Measurements from ENCODE around the gene ZDHHC8.
A peak's percentile ranks its signal among the peaks of the same experiment; 100 is the strongest.

The ZDHHC8 gene

GRCh38 chr22:20173772-20174171 lies 42.2 kb downstream of the ZDHHC8 start:
- H3K4me3 ChIP-seq (ENCODE audit: low read depth, low read length): no peak overlapping the region
- DNase-seq (ENCODE audit: low read depth): no peak
- no peak for TF ChIP-seq CTCF (conservative IDR thresholded peaks at IDR 0.05; ENCODE audit: low read depth, low read length)

GRCh38 chr22:20174785-20175596 lies 43.4 kb downstream of the ZDHHC8 start:
- DNase-seq (ENCODE audit: low read depth): peak; percentile 38
- H3K4me3 ChIP-seq (ENCODE audit: low read depth, low read length): no peak overlapping the region
- TF ChIP-seq CTCF (conservative IDR thresholded peaks at IDR 0.05; ENCODE audit: low read depth, low read length): peak; percentile 54

GRCh38 chr22:20175597-20175900 lies 43.9 kb downstream of the ZDHHC8 start:
- no peak overlapping the region for H3K4me3 ChIP-seq (ENCODE audit: low read depth, low read length)
- no peak for TF ChIP-seq CTCF (conservative IDR thresholded peaks at IDR 0.05; ENCODE audit: low read depth, low read length)
- no peak for DNase-seq (ENCODE audit: low read depth)

- no peak overlapping the region for H3K4me3 ChIP-seq (ENCODE audit: low read depth, low read length)
- no peak for TF ChIP-seq CTCF (conservative IDR thresholded peaks at IDR 0.05; ENCODE audit: low read depth, low read length)
- no peak for DNase-seq (ENCODE audit: low read depth)
Measured at GRCh38 chr22:20176421-20177085, 44.9 kb downstream of the ZDHHC8 start.

- H3K4me3 ChIP-seq (ENCODE audit: low read depth, low read length): no peak overlapping the region
- no peak for DNase-seq (ENCODE audit: low read depth)
- TF ChIP-seq CTCF (conservative IDR thresholded peaks at IDR 0.05; ENCODE audit: low read depth, low read length): no peak
Measured at GRCh38 chr22:20177217-20177911, 45.8 kb downstream of the ZDHHC8 start.

- no peak for DNase-seq (ENCODE audit: low read depth)
- no peak for TF ChIP-seq CTCF (conservative IDR thresholded peaks at IDR 0.05; ENCODE audit: low read depth, low read length)
- no peak overlapping the region for H3K4me3 ChIP-seq (ENCODE audit: low read depth, low read length)
Measured at GRCh38 chr22:20178075-20178914, 46.7 kb downstream of the ZDHHC8 start.

Measured in choroid plexus epithelial cell (primary cell).